ENCODE results near the gene ZNF33A. TPM values are rescaled to one million over a fixed set of nuclear protein-coding genes. Genes with fewer than 3 reads are reported as not detected.

Gene ZNF33A
- total and polyA plus RNA-seq, 2 of the 4 experiments (the other 2 are of a cell fraction) = 5.6 to 14.3 TPM

DNA sequence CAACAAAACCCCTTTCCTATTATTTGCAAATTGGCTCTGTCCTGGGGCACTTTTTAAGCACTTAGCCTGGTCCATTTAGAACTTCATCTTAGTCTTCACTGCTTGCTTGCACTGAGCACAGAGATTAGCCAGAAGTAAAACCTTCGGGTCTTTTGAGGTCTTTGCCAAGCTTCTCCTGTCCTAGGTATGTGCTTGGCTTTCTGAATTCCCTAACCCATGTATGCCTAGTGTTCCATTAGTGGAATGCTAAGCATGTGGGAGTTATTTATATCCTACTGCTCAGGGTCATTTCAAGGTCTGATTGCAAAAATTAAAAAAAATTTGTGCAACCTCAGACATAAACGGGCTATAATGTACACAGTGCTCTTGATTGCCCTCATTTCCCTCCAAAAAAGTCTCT, 101.7 kb downstream of the ZNF33A start:
- Histone ChIP-seq H2AFZ (replicated peaks; ENCODE audit: low read length, poor library complexity) (no peak overlapping the region), H3K27me3 (ENCODE audit: control insufficient read depth, insufficient read depth, low read length) (no peaks in the 10 kb centered on the region), H3K27ac (ENCODE audit: insufficient read depth, low read length) (no peak overlapping the region), H2AK5ac (ENCODE audit: low read depth, low read length) (no peak overlapping the region), H3K56ac (ENCODE audit: extremely low read depth, insufficient read depth, low read length) (no peak overlapping the region), H3K4ac (ENCODE audit: low read depth, low read length) (no peak overlapping the region), H2BK15ac (ENCODE audit: low read depth, low read length) (no peak overlapping the region), H4K20me1 (ENCODE audit: insufficient read depth, low read length) (no peaks in the 10 kb centered on the region), H3K4me2 (ENCODE audit: low read depth, low read length) (no peak overlapping the region), H3K79me1 (ENCODE audit: low read depth in 1 of 2, low read length in 2 of 2) (no peaks in the 10 kb centered on the region), H4K91ac (ENCODE audit: insufficient read depth, low read depth, low read length) (no peak overlapping the region), H3K14ac (replicated peaks; ENCODE audit: low read depth, low read length) (no peak overlapping the region), H3K9ac (ENCODE audit: low read depth, low read length) (no peak overlapping the region), H3K4me1 (ENCODE audit: control insufficient read depth, insufficient read depth, low read length) (no peaks in the 10 kb centered on the region), H4K5ac (ENCODE audit: low read depth, low read length) (no peak overlapping the region), H3K4me3 (ENCODE audit: insufficient read depth, low read depth, low read length) (no peak overlapping the region), H3K36me3 (ENCODE audit: control insufficient read depth, insufficient read depth, low read length) (peaks cover 20% of the 10 kb centered on the region), H3K23ac (ENCODE audit: low read depth, low read length) (no peak overlapping the region), H2AK9ac (replicated peaks; ENCODE audit: low read depth, low read length, poor library complexity) (no peak overlapping the region), H3K9me3 (ENCODE audit: control insufficient read depth, insufficient read depth, low read length) (peaks cover 32% of the 10 kb centered on the region), H4K8ac (ENCODE audit: low read depth in 2 of 2, low read length in 2 of 2) (no peak overlapping the region), H2BK20ac (ENCODE audit: low read depth, low read length) (no peak overlapping the region), H3K18ac (ENCODE audit: low read depth, low read length) (no peak overlapping the region), H2BK5ac (ENCODE audit: low read depth, low read length, poor library complexity, severe bottlenecking) (no peak overlapping the region), H3K9me1 (ENCODE audit: insufficient read depth, low read length) (no peaks in the 10 kb centered on the region), H2BK120ac (ENCODE audit: low read depth, low read length) (no peak overlapping the region)
- WGBS, 2 experiments (ENCODE audit: extremely low coverage in 2 of 2, insufficient read length in 1 of 2) = no CpG with 5 or more reads among the region's 2 CpGs
- dilution Hi-C loops (cut with HindIII; ENCODE audit: low sequenced_read_pairs, unreplicated experiment) (no loop called here), in situ Hi-C loops (cut with MboI; ENCODE audit: low sequenced_read_pairs) (no loop called here), intact Hi-C loops (cut with micrococcal nuclease) (no loop called here)
- DNase-seq = no peak
- POLR2A ChIA-PET (ENCODE audit: unreplicated experiment) = no interaction called here
- CTCF ChIA-PET = no interaction called here
- ATAC-seq (ENCODE audit: low read depth) = no peak
- TF ChIP-seq, protein P1, sequence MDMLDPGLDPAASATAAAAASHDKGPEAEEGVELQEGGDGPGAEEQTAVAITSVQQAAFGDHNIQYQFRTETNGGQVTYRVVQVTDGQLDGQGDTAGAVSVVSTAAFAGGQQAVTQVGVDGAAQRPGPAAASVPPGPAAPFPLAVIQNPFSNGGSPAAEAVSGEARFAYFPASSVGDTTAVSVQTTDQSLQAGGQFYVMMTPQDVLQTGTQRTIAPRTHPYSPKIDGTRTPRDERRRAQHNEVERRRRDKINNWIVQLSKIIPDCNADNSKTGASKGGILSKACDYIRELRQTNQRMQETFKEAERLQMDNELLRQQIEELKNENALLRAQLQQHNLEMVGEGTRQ (IDR thresholded peaks at IDR 0.05; ENCODE audit: low read depth, low read length) = no peak
- no peak for TF ChIP-seq MAZ (IDR thresholded peaks at IDR 0.05; ENCODE audit: borderline replicate concordance, low read depth, low read length)
- no peak for TF ChIP-seq NFE2L2 (IDR thresholded peaks at IDR 0.05; ENCODE audit: low read depth, low read length)
- no TSS peak for BruUV-seq (replicated peaks)

Small RNA genes lying within 50 kb of the gene (microRNA-seq; reads per million reads assigned to microRNA genes)
- not detected for gene AL161931.1 (ENCODE audit: insufficient read depth, insufficient read length)
- not detected for gene FXYD6P2 (ENCODE audit: insufficient read depth, insufficient read length)
- not detected for gene RF00019 (ENCODE audit: insufficient read depth, insufficient read length)
- gene RNU6-795P (ENCODE audit: insufficient read depth, insufficient read length) = not detected

Small RNA genes lying within 50 kb of the gene (small RNA-seq; reads per million reads assigned to genes)
- 0 reads per million in 5 experiments for gene AL161931.1
- 0 reads per million in 5 experiments for gene FXYD6P2
- gene RF00019 = 0 reads per million in 5 experiments
- 0 reads per million in 5 experiments for gene RNU6-795P

Other genes starting within 250 kb of the ZNF33A start
- gene ZNF248, start 153.1 kb upstream of the ZNF33A start, total RNA-seq (2012; rRNA removed) = 5.7 and 6.7 TPM in 2 replicates
- 4.2 and 5.1 TPM in 2 replicates for gene ZNF248, start 153.1 kb upstream of the ZNF33A start, polyA plus RNA-seq (2012; rRNA removed)
- 9.5 and 12.2 TPM in 2 replicates for gene ZNF25, start 34.0 kb upstream of the ZNF33A start, total RNA-seq (2012; rRNA removed)
- gene ZNF25, start 34.0 kb upstream of the ZNF33A start, polyA plus RNA-seq (2012; rRNA removed) = 3.9 and 5.1 TPM in 2 replicates
- 8.6 and 10.0 TPM in 2 replicates for gene ZNF37A, start 83.7 kb downstream of the ZNF33A start, total RNA-seq (2012; rRNA removed)
- gene ZNF37A, start 83.7 kb downstream of the ZNF33A start, polyA plus RNA-seq (2012; rRNA removed) = 3.6 and 5.5 TPM in 2 replicates

Data from IMR-90 (cell line).